ENCODE results near the gene ARFIP1.

The ARFIP1 gene

DNA sequence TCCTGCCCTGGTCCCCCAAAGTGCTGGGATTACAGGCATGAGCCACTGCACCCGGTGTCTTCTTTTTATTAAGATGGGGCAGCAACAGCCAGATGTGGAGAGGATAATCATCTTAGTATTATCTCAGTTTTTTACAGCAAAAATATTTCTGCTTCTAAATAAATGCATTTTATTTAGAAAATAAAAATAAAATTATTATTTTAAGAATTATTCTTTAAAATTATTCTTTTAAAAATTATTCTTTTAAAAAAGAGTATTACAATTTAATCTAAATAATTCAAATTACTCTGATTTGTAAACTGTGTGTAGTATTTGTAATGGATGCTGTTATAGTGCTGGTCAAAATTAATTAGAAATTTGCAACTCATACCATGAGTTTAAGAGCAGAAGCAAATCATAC, 67.6 kb downstream of the ARFIP1 start:
- TF ChIP-seq POLR2AphosphoS5 (IDR thresholded peaks at IDR 0.05; ENCODE audit: low read depth, low read length), result no peak
- no peak for TF ChIP-seq FOXP2 (optimal IDR thresholded peaks at IDR 0.05; ENCODE audit: borderline replicate concordance, extremely low read depth, extremely low read length, insufficient read depth)
- TF ChIP-seq, protein P1, sequence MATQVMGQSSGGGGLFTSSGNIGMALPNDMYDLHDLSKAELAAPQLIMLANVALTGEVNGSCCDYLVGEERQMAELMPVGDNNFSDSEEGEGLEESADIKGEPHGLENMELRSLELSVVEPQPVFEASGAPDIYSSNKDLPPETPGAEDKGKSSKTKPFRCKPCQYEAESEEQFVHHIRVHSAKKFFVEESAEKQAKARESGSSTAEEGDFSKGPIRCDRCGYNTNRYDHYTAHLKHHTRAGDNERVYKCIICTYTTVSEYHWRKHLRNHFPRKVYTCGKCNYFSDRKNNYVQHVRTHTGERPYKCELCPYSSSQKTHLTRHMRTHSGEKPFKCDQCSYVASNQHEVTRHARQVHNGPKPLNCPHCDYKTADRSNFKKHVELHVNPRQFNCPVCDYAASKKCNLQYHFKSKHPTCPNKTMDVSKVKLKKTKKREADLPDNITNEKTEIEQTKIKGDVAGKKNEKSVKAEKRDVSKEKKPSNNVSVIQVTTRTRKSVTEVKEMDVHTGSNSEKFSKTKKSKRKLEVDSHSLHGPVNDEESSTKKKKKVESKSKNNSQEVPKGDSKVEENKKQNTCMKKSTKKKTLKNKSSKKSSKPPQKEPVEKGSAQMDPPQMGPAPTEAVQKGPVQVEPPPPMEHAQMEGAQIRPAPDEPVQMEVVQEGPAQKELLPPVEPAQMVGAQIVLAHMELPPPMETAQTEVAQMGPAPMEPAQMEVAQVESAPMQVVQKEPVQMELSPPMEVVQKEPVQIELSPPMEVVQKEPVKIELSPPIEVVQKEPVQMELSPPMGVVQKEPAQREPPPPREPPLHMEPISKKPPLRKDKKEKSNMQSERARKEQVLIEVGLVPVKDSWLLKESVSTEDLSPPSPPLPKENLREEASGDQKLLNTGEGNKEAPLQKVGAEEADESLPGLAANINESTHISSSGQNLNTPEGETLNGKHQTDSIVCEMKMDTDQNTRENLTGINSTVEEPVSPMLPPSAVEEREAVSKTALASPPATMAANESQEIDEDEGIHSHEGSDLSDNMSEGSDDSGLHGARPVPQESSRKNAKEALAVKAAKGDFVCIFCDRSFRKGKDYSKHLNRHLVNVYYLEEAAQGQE (IDR thresholded peaks at IDR 0.05; ENCODE audit: insufficient read depth in 1 of 2, low read depth in 2 of 2, low read length in 2 of 2), result no peak
- TF ChIP-seq TAF1 (IDR thresholded peaks at IDR 0.05; ENCODE audit: borderline replicate concordance, insufficient read depth, low read length), result no peak
- TF ChIP-seq SIN3A (IDR thresholded peaks at IDR 0.05; ENCODE audit: borderline replicate concordance, insufficient read depth, low read length), result no peak

DNA sequence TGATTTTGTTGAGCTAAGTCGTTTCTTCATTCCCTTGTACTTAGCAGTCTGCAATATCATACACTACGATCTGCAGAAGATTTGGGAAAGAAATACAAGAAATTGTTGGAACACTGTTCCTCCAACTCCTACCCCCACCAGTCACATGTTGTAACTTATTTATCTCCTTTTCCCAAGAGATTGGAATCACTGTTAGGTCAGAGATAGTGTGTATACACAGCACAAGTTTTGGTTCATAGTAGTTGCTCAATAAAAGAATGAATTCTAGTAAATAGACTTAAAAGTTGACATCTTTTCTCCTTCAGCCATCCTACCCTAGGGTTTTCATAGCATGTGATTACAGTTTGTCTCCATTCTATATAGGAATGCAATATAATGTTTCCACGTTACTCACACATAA, 68.8 kb downstream of the ARFIP1 start:
- TF ChIP-seq POLR2AphosphoS5 (IDR thresholded peaks at IDR 0.05; ENCODE audit: low read depth, low read length), result no peak

DNA sequence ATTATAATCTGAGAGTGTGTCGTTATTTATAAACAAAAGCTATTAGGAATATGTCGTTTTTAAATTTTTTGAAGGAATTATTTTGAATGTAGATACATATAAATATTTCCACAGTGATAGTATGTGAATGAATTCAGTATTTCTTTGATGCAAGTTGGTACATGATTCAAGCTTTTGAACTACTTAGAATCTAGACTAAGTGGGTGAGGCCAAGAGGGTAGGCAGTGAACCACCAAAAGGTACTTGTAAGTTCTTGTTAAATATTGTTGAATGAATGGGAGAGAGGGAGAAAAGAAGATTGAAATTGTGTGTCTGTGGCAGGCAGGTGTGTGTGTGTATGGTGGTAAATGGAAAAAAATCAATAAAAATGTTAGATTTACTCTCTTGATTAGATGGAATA, 69.6 kb downstream of the ARFIP1 start:
- TF ChIP-seq, protein P1 (IDR thresholded peaks at IDR 0.05; ENCODE audit: insufficient read depth in 1 of 2, low read depth in 2 of 2, low read length in 2 of 2), result no peak
- TF ChIP-seq POLR2AphosphoS5 (IDR thresholded peaks at IDR 0.05; ENCODE audit: low read depth, low read length) (no peak), FOXP2 (optimal IDR thresholded peaks at IDR 0.05; ENCODE audit: borderline replicate concordance, extremely low read depth, extremely low read length, insufficient read depth) (no peak), TAF1 (IDR thresholded peaks at IDR 0.05; ENCODE audit: borderline replicate concordance, insufficient read depth, low read length) (no peak), SIN3A (IDR thresholded peaks at IDR 0.05; ENCODE audit: borderline replicate concordance, insufficient read depth, low read length) (no peak)

DNA sequence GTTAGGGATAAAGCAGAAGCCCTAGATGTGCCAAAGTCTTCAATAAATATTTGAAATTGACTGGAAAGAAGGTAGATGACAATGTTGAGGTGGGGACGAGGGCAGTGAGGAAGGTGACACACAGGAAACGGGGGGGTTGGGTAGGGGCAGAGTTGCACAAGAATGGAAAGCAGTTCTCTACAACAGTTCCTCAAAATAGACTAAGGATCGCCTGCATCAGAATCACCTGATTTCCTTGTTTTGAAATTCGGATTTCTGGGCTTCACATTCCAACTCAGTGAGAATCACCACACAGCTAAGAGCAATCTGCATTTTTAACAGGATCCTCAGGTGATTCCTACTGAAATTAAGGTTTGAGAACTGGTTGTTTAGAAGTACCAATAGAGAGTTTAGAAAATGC, 70.6 kb downstream of the ARFIP1 start:
- TF ChIP-seq, protein P1 (IDR thresholded peaks at IDR 0.05; ENCODE audit: insufficient read depth in 1 of 2, low read depth in 2 of 2, low read length in 2 of 2), result no peak
- no peak for TF ChIP-seq FOXP2 (optimal IDR thresholded peaks at IDR 0.05; ENCODE audit: borderline replicate concordance, extremely low read depth, extremely low read length, insufficient read depth)
- no peak for TF ChIP-seq SIN3A (IDR thresholded peaks at IDR 0.05; ENCODE audit: borderline replicate concordance, insufficient read depth, low read length)
- no peak for TF ChIP-seq POLR2AphosphoS5 (IDR thresholded peaks at IDR 0.05; ENCODE audit: low read depth, low read length)
- no peak for TF ChIP-seq TAF1 (IDR thresholded peaks at IDR 0.05; ENCODE audit: borderline replicate concordance, insufficient read depth, low read length)

DNA sequence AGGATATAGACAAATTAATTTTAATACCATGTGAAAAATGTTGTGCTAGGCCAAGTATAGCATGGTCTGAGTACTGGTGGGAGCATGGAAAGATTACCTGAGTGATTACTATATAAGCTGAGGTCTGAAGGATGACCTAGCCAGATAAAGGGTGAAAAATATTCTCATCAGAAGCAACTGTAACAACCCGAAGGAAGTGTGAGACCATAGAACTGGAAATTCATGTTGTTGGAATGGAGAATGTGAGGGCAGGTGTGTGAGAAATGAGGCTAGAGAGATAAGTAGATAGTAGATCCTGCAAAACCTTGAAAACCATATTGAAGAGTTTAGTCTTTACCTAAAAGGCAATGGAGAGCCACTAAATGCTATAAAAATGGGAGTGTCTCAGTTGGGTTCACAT, 71.5 kb downstream of the ARFIP1 start:
- TF ChIP-seq TAF1 (IDR thresholded peaks at IDR 0.05; ENCODE audit: borderline replicate concordance, insufficient read depth, low read length) (no peak), POLR2AphosphoS5 (IDR thresholded peaks at IDR 0.05; ENCODE audit: low read depth, low read length) (no peak), SIN3A (IDR thresholded peaks at IDR 0.05; ENCODE audit: borderline replicate concordance, insufficient read depth, low read length) (no peak), FOXP2 (optimal IDR thresholded peaks at IDR 0.05; ENCODE audit: borderline replicate concordance, extremely low read depth, extremely low read length, insufficient read depth) (no peak)
- TF ChIP-seq, protein P1 (IDR thresholded peaks at IDR 0.05; ENCODE audit: insufficient read depth in 1 of 2, low read depth in 2 of 2, low read length in 2 of 2), result no peak

All from PFSK-1 (cell line).